Fibroblast of the conjunctiva (primary cell): ENCODE results near the gene PHACTR1.
"Not testable (repeated sequence)": the region's sequence is repeated elsewhere in the genome, so short reads cannot be mapped to it uniquely, and the experiment has no call there.

ENCODE experiments used
- DNase-seq: peaks from one replicate; pipeline ENCODE4 v3.0.0-alpha.2; 2010; ENCODE audit warnings: low read depth

The PHACTR1 gene

GRCh38 chr6:13113981-13114593 is 397.5 kb downstream of the PHACTR1 start:
- DNase-seq, result no peak

- no peak for DNase-seq
Measured at GRCh38 chr6:13116155-13116554, 399.6 kb downstream of the PHACTR1 start.

- no peak for DNase-seq
Measured at GRCh38 chr6:13117570-13117969, 401.0 kb downstream of the PHACTR1 start.

- no peak for DNase-seq
Measured at GRCh38 chr6:13119549-13119948, 403.0 kb downstream of the PHACTR1 start.

- no peak for DNase-seq
Measured at GRCh38 chr6:13120483-13121482, 404.2 kb downstream of the PHACTR1 start.

GRCh38 chr6:13124131-13124530 is 407.6 kb downstream of the PHACTR1 start:
- DNase-seq, result no peak

GRCh38 chr6:13125841-13126240 is 409.3 kb downstream of the PHACTR1 start:
- DNase-seq, result no peak

- DNase-seq, result no peak
Measured at GRCh38 chr6:13131935-13132661, 415.5 kb downstream of the PHACTR1 start.

GRCh38 chr6:13133894-13134293 is 417.3 kb downstream of the PHACTR1 start:
- DNase-seq, result not testable (repeated sequence)

- DNase-seq, result no peak
Measured at GRCh38 chr6:13135152-13135551, 418.6 kb downstream of the PHACTR1 start.

- no peak for DNase-seq
Measured at GRCh38 chr6:13139119-13139518, 422.6 kb downstream of the PHACTR1 start.

GRCh38 chr6:13140980-13141379 is 424.4 kb downstream of the PHACTR1 start:
- no peak for DNase-seq

- no peak for DNase-seq
Measured at GRCh38 chr6:13141387-13141786, 424.8 kb downstream of the PHACTR1 start.

- DNase-seq, result no peak
Measured at GRCh38 chr6:13142611-13143010, 426.0 kb downstream of the PHACTR1 start.

GRCh38 chr6:13146442-13146841 is 429.9 kb downstream of the PHACTR1 start:
- no peak for DNase-seq

- no peak for DNase-seq
Measured at GRCh38 chr6:13147376-13147775, 430.8 kb downstream of the PHACTR1 start.

- no peak for DNase-seq
Measured at GRCh38 chr6:13147782-13148181, 431.2 kb downstream of the PHACTR1 start.

GRCh38 chr6:13152764-13153163 is 436.2 kb downstream of the PHACTR1 start:
- no peak for DNase-seq

GRCh38 chr6:13156381-13156780 is 439.8 kb downstream of the PHACTR1 start:
- DNase-seq, result no peak

GRCh38 chr6:13157293-13157692 is 440.7 kb downstream of the PHACTR1 start:
- no peak for DNase-seq

GRCh38 chr6:13159300-13159699 is 442.7 kb downstream of the PHACTR1 start:
- DNase-seq, result no peak

- DNase-seq, result not testable (repeated sequence)
Measured at GRCh38 chr6:13159822-13160221, 443.3 kb downstream of the PHACTR1 start.
